ENCODE measurements around the gene YARS1.

Gene YARS1

GRCh38 chr1:32775640-32776337 is 41.4 kb downstream of the YARS1 start:
- no peak for DNase-seq

DNA sequence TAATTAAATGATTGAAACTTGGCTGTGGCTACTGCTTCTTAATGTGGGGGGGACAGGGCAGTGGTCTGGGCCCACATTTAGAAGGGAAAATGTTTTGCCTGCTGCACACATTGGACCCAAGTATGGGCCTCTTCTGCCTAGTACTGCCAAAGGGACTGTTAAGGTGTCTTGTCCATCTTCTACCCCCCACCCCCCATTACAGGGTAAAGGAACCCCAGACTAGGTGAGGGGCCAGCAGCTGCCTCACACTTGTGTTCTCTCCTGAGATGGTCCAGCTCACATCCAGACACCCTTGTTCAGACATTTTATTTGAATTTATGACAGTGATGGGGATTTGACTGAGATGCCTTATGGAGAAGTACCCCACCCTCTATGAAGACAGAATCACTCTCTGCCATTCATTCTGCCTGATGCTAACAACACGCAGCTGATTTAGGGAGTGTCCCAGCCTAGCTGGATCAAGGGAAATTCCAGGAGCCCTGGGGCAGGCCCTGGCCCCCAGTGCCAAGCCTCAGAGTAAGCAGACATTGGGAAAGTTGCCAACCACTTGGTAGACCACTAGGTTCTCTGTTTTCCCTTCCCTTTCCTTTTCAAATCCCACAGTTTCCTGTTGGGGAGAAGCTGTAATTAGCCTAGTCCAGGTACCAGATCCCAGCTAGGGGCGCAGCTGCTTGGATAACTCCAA is 42.1 kb downstream of the YARS1 start:
- DNase-seq, result no peak

DNA sequence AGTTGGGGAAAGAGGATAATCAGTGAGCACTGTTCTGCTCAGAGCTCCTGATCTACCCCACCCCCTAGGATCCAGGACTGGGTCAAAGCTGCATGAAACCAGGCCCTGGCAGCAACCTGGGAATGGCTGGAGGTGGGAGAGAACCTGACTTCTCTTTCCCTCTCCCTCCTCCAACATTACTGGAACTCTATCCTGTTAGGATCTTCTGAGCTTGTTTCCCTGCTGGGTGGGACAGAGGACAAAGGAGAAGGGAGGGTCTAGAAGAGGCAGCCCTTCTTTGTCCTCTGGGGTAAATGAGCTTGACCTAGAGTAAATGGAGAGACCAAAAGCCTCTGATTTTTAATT is 42.7 kb downstream of the YARS1 start:
- DNase-seq, result no peak

- no peak for DNase-seq
Measured at GRCh38 chr1:32773764-32774463, 43.2 kb downstream of the YARS1 start.

- peak; percentile 68 to 73 for DNase-seq
Measured at GRCh38 chr1:32773018-32773763, 44.0 kb downstream of the YARS1 start.

- DNase-seq, result no peak
Measured at GRCh38 chr1:32772281-32773017, 44.7 kb downstream of the YARS1 start.

GRCh38 chr1:32771561-32772280 is 45.4 kb downstream of the YARS1 start:
- no peak for DNase-seq

- no peak for DNase-seq
Measured at GRCh38 chr1:32770741-32771548, 46.2 kb downstream of the YARS1 start.

- no peak for DNase-seq
Measured at GRCh38 chr1:32770221-32770731, 46.9 kb downstream of the YARS1 start.

DNA sequence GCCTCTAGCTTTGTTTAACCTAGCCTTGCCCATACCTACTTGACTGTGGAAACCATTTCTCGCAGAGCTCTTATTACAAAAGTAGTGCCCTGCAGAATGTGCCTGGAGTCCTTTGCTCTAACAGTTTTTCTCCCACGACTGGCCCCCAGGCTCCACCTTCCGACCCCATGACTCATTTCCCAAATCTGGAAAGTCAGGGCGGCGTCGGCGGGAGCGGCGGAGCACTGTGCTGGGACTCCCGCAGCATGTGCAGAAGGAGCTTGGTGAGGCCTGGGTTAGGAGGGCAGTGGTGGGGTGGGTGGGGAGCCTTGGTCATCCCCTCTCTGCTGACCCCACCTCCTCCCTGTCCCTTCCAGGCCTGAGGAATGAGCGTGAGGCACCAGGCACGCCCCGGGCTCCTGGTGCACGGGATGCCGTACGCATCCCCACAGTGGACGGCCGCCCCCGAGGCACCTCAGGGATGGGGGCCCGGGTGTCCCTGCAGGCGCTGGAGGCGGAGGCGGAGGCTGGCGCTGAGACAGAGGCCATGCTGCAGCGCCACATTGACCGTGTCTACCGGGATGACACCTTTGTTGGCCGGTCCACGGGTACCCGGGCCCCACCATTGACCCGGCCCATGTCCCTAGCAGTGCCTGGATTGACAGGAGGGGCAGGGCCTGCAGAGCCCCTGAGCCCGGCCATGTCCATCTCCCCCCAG is 47.5 kb downstream of the YARS1 start:
- DNase-seq, result no peak

DNA sequence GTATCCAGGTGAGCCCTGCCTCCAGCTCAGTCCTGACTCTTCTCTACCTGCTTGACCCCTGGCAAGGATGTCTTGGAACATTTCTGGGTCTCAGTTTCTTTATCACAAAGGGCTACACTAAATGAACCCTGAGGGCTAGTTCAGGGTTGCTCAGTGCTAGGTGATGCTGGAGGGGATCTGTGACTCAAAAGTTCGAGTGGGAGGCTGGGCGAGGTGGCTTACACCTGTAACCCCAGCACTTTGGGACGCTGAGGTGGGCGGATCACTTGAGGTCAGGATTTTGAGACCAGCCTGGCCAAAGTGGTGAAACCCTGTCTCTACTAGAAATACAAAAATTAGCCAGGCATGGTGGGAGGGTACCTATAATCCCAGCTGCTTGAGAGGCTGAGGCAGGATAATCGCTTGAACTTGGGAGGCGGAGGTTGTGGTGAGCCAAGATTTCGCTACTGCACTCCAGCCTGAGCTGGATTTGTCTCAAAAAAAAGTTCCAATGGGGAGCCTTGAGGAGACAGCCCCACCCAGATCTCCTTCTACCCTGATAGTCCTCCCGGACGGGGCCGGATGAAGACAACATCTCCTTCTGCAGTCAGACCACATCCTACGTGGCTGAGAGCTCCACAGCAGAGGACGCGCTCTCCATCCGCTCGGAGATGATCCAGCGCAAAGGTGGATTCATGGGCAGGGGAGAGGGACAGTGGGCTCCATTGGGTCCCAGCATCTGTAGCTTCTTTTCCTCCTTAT is 48.9 kb downstream of the YARS1 start:
- DNase-seq, result no peak

- DNase-seq, result no peak
Measured at GRCh38 chr1:32767641-32768040, 49.5 kb downstream of the YARS1 start.

GRCh38 chr1:32767156-32767555 is 50.0 kb downstream of the YARS1 start:
- no peak for DNase-seq

DNA sequence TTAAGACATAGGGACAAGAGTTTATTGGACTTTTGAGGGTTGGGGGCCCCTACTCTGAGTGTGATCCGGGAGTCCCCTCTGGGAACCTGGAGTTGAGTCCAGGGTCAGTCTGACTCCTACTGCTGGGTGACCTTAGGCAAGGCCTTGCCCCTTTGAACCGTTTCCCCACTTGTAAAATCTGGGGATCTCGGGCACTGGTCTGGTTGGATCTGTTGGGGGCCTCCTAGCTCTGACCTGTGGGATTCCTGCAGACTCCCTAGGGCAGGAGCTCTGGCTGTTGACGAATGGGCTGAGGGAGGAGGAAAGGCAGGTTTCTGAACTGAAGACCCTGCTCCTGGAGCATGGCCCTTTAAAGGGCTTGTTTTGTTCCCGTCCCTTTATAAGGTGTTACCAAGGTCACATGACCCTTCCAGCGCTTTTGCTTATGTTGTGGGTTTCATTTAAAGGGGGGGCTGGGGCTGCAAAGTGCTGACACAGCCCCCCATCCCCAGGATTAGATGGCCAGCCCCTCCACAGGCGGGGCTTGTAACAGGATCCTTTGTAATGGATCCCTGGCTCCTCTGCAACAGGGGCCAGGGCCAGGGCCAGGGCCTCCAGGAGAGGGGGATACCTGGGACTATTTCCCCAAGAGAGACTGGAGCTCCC is 50.7 kb downstream of the YARS1 start:
- DNase-seq, result no peak

GRCh38 chr1:32765570-32766327 is 51.4 kb downstream of the YARS1 start:
- no peak for DNase-seq

- no peak for DNase-seq
Measured at GRCh38 chr1:32764826-32765569, 52.2 kb downstream of the YARS1 start.

GRCh38 chr1:32763221-32763620 is 53.9 kb downstream of the YARS1 start:
- DNase-seq, result no peak

Measured in stimulated activated CD4-positive, alpha-beta T cell treated with anti-CD3 and anti-CD28 coated beads, Interleukin-2, amount 100 ng/mL, for 48 hours (primary cell).